GM19324 (cell line): ENCODE measurements around the gene ATP6AP1.
A peak's percentile ranks its signal among the peaks of the same experiment; 100 is the strongest.

ENCODE experiments used
- ATAC-seq: cut with Tn5 transposase; IDR thresholded peaks from one replicate; pipeline ENCODE4 v1.9.1; 2021; ENCODE audit warnings: mild to moderate bottlenecking, moderate library complexity; ENCODE audit not compliant: unreplicated experiment, low FRiP score

Gene ATP6AP1

DNA sequence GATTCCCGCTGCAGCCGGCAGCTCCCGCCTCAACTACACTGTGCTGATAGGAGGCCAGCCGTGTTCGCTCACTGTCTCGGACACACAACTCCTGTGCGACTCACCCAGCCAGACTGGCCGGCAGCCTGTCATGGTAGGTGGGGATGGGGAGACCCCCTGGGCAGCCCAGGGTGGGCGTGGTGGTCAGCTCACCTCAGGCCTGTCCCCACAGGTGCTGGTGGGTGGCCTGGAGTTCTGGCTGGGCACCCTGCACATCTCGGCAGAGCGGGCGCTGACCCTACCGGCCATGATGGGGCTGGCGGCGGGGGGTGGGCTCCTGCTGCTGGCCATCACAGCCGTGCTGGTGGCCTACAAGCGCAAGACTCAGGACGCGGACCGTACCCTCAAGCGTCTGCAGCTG lies 39.1 kb downstream of the ATP6AP1 start:
- ATAC-seq, result no peak

DNA sequence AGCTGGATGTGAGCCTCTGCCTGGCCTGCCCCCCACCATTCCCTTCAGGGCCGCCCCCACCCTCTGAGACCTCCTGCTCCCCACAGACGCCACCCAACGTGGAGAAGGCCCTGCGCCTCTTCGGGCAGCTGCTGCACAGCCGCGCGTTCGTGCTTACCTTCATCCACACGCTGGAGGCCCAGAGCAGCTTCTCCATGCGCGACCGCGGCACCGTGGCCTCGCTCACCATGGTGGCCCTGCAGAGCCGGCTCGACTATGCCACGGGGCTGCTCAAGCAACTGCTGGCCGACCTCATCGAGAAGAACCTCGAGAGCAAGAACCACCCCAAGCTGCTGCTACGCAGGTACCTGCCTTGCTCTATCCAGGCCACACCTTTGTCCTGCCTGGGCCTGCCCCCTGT lies 39.7 kb downstream of the ATP6AP1 start:
- ATAC-seq, result no peak

- ATAC-seq, result no peak
Measured at GRCh38 chrX:154469114-154469513, 40.6 kb downstream of the ATP6AP1 start.

GRCh38 chrX:154469880-154470279 lies 41.4 kb downstream of the ATP6AP1 start:
- no peak for ATAC-seq

DNA sequence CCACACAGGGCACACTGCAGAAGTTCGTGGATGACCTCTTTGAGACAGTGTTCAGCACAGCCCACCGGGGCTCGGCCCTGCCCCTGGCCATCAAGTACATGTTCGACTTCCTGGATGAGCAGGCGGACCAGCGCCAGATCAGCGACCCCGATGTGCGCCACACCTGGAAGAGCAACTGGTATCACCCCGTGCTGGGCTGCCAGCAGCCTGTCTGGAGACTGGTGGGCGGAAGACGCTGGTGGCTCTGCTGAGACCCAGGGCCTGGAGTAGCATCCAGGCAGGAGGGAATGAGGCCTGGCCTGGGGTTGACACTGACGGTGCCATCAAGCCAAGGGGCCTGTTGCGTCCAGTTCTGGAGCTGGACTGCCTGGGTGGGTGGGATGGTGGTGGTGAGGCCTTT lies 42.0 kb downstream of the ATP6AP1 start:
- ATAC-seq, result no peak

DNA sequence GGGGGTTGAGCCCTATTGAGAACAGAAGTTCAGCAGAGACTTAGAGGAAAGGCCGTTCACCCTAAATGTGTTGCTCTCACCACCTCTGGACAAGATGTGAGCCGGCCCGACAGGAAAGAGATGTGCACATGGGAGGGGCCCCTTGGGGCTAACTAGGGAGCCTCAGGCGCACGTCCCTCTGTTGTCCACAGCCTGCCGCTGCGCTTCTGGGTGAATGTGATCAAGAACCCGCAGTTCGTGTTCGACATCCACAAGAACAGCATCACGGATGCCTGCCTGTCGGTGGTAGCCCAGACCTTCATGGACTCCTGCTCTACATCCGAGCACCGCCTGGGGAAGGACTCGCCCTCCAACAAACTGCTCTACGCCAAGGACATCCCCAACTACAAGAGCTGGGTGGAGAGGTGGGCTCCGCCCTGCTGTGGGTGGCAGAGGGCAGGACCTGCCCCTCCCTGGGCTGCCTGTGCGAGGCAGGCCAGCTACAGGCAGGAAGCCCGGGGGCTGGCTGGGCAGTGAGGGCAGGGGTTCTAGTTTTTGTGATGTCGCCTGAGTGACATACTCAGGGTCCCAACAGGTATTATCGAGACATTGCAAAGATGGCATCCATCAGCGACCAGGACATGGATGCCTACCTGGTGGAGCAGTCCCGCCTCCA lies 42.6 kb downstream of the ATP6AP1 start:
- ATAC-seq, result no peak

DNA sequence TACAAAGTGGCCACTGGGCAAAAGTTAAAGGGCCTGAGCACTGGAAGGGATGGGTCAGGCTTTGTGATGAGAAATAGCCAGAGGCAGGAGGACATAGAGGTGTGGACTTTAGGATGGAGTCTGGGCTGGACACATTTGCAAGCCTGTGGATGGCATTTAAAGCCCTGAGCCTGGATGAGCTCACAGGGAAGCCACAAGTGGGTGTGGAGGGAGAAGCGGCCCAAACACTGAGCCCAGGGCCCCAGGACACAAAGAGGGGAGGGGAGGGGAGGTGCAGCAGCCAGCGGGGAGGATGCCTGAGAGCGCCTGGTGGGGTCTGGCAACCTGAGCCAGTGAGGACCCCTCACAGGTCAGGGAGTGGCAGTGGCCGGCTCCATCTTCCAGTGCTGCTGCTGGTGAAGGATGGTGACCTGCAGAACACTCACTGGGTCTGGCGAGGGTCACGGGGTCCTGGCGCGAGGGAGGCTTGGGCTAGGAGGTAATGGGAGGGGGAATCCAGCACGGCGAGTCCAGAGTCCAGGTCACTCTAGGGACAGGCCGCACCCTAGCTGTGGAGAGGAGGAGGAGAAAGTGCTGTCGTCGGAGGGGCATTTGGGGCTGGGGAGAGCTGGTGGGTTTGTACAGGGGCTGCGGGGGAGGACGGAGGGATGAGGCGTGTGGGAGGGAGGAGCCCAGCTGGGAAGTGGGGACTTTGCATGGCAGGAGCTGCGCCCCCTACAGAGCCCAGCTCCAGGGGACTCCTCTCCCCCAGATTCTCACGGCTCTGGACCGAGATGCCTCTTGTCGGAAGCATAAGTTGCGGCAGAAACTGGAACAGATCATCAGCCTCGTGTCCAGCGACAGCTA lies 43.6 kb downstream of the ATP6AP1 start:
- ATAC-seq, result no peak

- ATAC-seq, result no peak
Measured at GRCh38 chrX:154472685-154473632, 44.5 kb downstream of the ATP6AP1 start.

GRCh38 chrX:154473683-154474082 lies 45.2 kb downstream of the ATP6AP1 start:
- ATAC-seq, result no peak

- no peak for ATAC-seq
Measured at GRCh38 chrX:154476821-154477220, 48.3 kb downstream of the ATP6AP1 start.

GRCh38 chrX:154477891-154478477 lies 49.5 kb downstream of the ATP6AP1 start:
- ATAC-seq, result no peak

- peak; percentile 85 for ATAC-seq
Measured at GRCh38 chrX:154478728-154479622, 50.5 kb downstream of the ATP6AP1 start, which contains the start of gene LAGE3. TSS of gene LAGE3 (minus strand) at chrX:154479281. CDS start at chrX:154478915, 366 bp downstream.

- ATAC-seq, result no peak
Measured at GRCh38 chrX:154481195-154481594, 52.7 kb downstream of the ATP6AP1 start.

DNA sequence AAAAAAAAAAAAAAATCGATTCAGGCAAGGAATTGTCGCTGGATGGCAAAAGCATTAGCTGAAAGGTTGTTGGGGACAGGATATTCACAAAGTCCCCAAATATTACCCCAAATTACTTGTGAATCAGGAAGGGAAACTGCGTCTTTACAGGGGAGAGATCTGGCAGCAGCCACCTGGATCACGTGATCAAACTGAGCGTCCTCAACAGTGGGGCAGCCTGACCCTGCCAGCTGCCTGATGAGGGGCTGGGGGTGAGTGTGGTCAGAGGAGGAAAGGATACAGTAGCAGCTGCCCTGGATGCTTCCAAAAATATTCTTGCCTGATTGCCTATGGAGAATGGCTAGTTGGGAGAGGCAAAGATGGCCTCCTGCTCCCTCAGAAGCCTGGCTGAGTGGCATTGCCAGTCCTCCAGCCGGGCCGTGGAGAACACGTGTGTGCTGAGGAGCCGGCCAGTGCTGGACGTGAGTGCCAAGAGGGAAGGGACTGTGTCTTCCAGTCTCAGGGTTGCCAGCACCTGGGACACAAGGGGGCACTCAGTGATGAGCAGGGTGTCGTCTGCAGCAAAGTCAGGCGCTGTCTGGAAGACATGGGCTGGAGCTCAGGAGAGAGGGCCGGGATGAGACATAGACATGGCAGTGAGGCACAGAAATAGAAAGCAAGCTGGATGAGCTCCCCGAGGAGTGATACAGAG lies 53.6 kb downstream of the ATP6AP1 start:
- no peak for ATAC-seq

DNA sequence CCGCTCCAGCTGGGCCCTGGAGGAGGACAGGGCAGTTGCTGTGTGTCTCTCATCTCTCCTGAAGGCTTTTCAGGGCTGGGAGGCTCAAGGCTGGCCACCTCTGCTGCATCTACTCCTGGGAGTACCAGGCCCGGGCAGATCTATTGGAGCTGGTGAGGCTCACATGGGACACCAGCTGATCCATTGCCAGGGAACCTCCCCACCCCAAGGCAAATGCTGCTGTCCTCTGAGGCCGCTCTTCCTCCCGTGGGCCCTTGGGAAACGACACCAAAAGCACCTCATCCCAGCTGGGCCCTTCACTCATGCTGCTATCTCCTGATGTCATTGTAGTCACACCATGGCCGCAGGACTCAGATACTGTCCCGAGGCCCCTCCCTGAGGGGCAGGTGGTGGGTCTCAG lies 54.3 kb downstream of the ATP6AP1 start:
- no peak for ATAC-seq

- no peak for ATAC-seq
Measured at GRCh38 chrX:154483325-154483724, 54.8 kb downstream of the ATP6AP1 start.

GRCh38 chrX:154484255-154485149 lies 56.0 kb downstream of the ATP6AP1 start:
- ATAC-seq, result no peak
